ENCODE data around the gene LEMD3.

GRCh38 chr12:65252515-65252914, 83.1 kb downstream of the LEMD3 start:
- TF ChIP-seq POLR2AphosphoS5 (IDR thresholded peaks at IDR 0.05; ENCODE audit: low read depth, low read length), result no peak
- no peak for TF ChIP-seq REST (IDR thresholded peaks at IDR 0.05; ENCODE audit: insufficient read depth in 1 of 2, low read depth in 2 of 2, low read length in 2 of 2)
